ENCODE results near the gene MPRIP. TPM values are rescaled to one million over a fixed set of nuclear protein-coding genes. Genes with fewer than 3 reads are reported as not detected.

The MPRIP gene
- total and polyA plus RNA-seq, 8 donors = 80.2 to 518 (median 190) TPM

DNA sequence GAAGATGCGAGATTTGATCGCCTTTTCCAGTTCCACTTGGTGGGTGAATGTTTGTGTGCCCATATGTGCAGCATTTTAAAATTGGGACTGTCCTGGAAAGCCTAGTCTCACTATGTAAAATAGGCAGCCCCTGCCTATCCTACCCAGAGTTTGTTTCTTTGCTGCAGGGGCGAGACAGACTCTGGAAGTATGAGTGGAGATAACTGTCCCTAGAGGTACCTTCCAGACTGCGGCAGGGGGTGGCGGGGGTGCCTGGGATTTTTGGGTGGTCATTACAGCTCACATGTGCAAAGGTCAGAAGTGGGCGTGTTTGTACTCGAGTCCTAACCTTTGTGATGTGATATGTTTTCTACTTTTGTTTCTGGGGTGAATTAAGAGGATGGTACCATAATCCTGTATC is 36.6 kb downstream of the MPRIP start:
- no peak for DNase-seq
- TF ChIP-seq POLR2A (IDR thresholded peaks at IDR 0.05) (no peak), EP300 (IDR thresholded peaks at IDR 0.05) (no peak), POLR2AphosphoS5 (IDR thresholded peaks at IDR 0.05) (no peak)
- TF ChIP-seq, protein P1, sequence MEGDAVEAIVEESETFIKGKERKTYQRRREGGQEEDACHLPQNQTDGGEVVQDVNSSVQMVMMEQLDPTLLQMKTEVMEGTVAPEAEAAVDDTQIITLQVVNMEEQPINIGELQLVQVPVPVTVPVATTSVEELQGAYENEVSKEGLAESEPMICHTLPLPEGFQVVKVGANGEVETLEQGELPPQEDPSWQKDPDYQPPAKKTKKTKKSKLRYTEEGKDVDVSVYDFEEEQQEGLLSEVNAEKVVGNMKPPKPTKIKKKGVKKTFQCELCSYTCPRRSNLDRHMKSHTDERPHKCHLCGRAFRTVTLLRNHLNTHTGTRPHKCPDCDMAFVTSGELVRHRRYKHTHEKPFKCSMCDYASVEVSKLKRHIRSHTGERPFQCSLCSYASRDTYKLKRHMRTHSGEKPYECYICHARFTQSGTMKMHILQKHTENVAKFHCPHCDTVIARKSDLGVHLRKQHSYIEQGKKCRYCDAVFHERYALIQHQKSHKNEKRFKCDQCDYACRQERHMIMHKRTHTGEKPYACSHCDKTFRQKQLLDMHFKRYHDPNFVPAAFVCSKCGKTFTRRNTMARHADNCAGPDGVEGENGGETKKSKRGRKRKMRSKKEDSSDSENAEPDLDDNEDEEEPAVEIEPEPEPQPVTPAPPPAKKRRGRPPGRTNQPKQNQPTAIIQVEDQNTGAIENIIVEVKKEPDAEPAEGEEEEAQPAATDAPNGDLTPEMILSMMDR (IDR thresholded peaks at IDR 0.05) = no peak
- WGBS, 5 donors = 45 to 67% (median 45%) methylated on average over 7 of the region's 7 CpGs
- Histone ChIP-seq H3K27me3 (no peaks in the 10 kb centered on the region), H3K27ac (peak overlapping the region in 4 of 5 donors; percentile 11 to 64 (median 48)), H3K9me3 (no peaks in the 10 kb centered on the region), H3K36me3 (peaks cover 10 to 53% (median 45%) of the 10 kb centered on the region in 4 donors), H3K4me1 (peaks cover 73 to 88% (median 74%) of the 10 kb centered on the region in 4 donors), H3K4me3 (no peak overlapping the region)
- intact Hi-C loops (cut with DNase I; ENCODE audit: low total_unique reads) = no loop called here

- Histone ChIP-seq H3K27me3 (no peaks in the 10 kb centered on the region), H3K27ac (peak overlapping the region in 3 of 5 donors; percentile 52 to 64 (median 52)), H3K36me3 (peaks cover 12 to 56% (median 50%) of the 10 kb centered on the region in 4 donors), H3K4me3 (no peak overlapping the region), H3K4me1 (peaks cover 68 to 83% (median 69%) of the 10 kb centered on the region in 4 donors), H3K9me3 (no peaks in the 10 kb centered on the region)
- intact Hi-C loops (cut with DNase I; ENCODE audit: low total_unique reads) = no loop called here
- no peak for DNase-seq
- WGBS, 5 donors = 28 to 50% (median 38%) methylated on average over 4 of the region's 4 CpGs
- no peak for TF ChIP-seq POLR2A (IDR thresholded peaks at IDR 0.05)
- no peak for TF ChIP-seq EP300 (IDR thresholded peaks at IDR 0.05)
- TF ChIP-seq, protein P1 (IDR thresholded peaks at IDR 0.05) = no peak
- no peak for TF ChIP-seq POLR2AphosphoS5 (IDR thresholded peaks at IDR 0.05)
Observed at GRCh38 chr17:17079336-17079735, 37.1 kb downstream of the MPRIP start.

GRCh38 chr17:17079761-17080160 is 37.5 kb downstream of the MPRIP start:
- no peaks in the 10 kb centered on the region for H3K9me3 ChIP-seq
- peak in 1 of 2 donors; percentile 50 for DNase-seq
- peaks cover 64 to 79% (median 65%) of the 10 kb centered on the region in 4 donors for H3K4me1 ChIP-seq
- H3K36me3 ChIP-seq = peaks cover 12 to 61% (median 54%) of the 10 kb centered on the region in 4 donors
- intact Hi-C loops (cut with DNase I; ENCODE audit: low total_unique reads) = no loop called here
- no peaks in the 10 kb centered on the region for H3K27me3 ChIP-seq
- H3K4me3 ChIP-seq = no peak overlapping the region
- peak in 1 of 3 donors; percentile 19 for TF ChIP-seq POLR2AphosphoS5 (IDR thresholded peaks at IDR 0.05)
- TF ChIP-seq, protein P1 (IDR thresholded peaks at IDR 0.05) = no peak
- TF ChIP-seq EP300 (IDR thresholded peaks at IDR 0.05) = no peak
- TF ChIP-seq POLR2A (IDR thresholded peaks at IDR 0.05) = no peak
- 45 to 65% (median 54%) methylated on average over 5 to 6 of the region's 6 CpGs for WGBS, 5 donors
- H3K27ac ChIP-seq = peak overlapping the region; percentile 19 to 64 (median 52)

DNA sequence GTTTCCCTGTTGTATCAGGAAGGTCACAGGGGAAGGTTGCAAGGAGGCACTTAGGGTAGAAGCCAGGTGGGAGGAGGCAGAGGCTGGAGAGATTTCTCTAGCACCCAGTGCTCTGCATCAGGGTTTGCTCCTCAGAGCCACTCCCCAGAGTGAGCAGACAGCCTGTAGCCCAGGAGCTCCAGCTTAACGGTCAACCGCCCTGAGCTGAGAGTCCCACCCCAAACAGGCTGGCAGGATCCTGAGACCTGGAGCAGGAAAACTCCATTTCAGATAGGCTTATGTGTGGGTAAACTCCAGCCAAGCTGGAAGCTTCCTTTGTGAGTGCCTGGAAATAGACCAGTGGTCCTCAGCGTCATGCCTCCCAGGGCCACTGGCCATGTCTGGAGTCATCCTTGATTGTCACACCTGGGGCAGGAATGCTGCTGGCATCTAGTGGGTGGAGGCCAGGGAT is 37.9 kb downstream of the MPRIP start:
- intact Hi-C loops (cut with DNase I; ENCODE audit: low total_unique reads) = no loop called here
- DNase-seq = no peak
- TF ChIP-seq EP300 (IDR thresholded peaks at IDR 0.05) = no peak
- TF ChIP-seq POLR2AphosphoS5 (IDR thresholded peaks at IDR 0.05) = no peak
- TF ChIP-seq, protein P1 (IDR thresholded peaks at IDR 0.05) = no peak
- TF ChIP-seq POLR2A (IDR thresholded peaks at IDR 0.05) = no peak
- WGBS, 5 donors = 38 to 56% (median 43%) methylated on average over 1 to 3 of the region's 3 CpGs
- Histone ChIP-seq H3K36me3 (peaks cover 12 to 65% (median 59%) of the 10 kb centered on the region in 4 donors), H3K9me3 (no peaks in the 10 kb centered on the region), H3K27ac (peak overlapping the region; percentile 19 to 64 (median 52)), H3K4me3 (no peak overlapping the region), H3K27me3 (no peaks in the 10 kb centered on the region), H3K4me1 (peaks cover 60 to 74% (median 63%) of the 10 kb centered on the region in 4 donors)
